OCI-LY1 (cell line): ENCODE measurements around the gene CCM2.
A peak's percentile ranks its signal among the peaks of the same experiment; 100 is the strongest.

Experiments
- H2AFZ ChIP-seq: fragments of 200-600 bp; sonication (generic), shearing (Covaris generic); 2 replicates; pipeline ENCODE4 v1.6.0; 2014; ENCODE audit warnings: antibody characterized with exemption, mild to moderate bottlenecking, low read length
- H3F3A ChIP-seq: fragments of 200-600 bp; sonication (generic), shearing (Covaris generic); 2 replicates; pipeline ENCODE4 v1.6.0; 2014; ENCODE audit warnings: mild to moderate bottlenecking, antibody characterized with exemption, low read length, moderate library complexity; ENCODE audit not compliant: insufficient read depth
- H3K27ac ChIP-seq: fragments of 200-600 bp; sonication (generic); 2 replicates; pipeline ENCODE4 v1.5.1; 2014; ENCODE audit warnings: low read length, mixed run types, mild to moderate bottlenecking, low read depth; ENCODE audit not compliant: poor library complexity, severe bottlenecking
- H3K27me3 ChIP-seq: fragments of 200-600 bp; sonication (generic); 2 replicates; pipeline ENCODE4 v1.6.0; 2014; ENCODE audit warnings: antibody characterized with exemption, mild to moderate bottlenecking, low read length, moderate library complexity; ENCODE audit not compliant: insufficient read depth
- H3K36me3 ChIP-seq: fragments of 200-600 bp; sonication (generic); 2 replicates; pipeline ENCODE4 v1.6.1; 2014; ENCODE audit warnings: mild to moderate bottlenecking, antibody characterized with exemption, low read length, moderate library complexity, mixed read lengths; ENCODE audit not compliant: insufficient read depth
- H3K4me1 ChIP-seq: fragments of 200-600 bp; sonication (generic); 2 replicates; pipeline ENCODE4 v1.5.1; 2014; ENCODE audit warnings: mild to moderate bottlenecking, low read length, moderate library complexity; ENCODE audit not compliant: insufficient read depth, severe bottlenecking
- H3K4me2 ChIP-seq: fragments of 200-600 bp; sonication (generic), shearing (Covaris generic); 2 replicates; pipeline ENCODE4 v1.6.1; 2014; ENCODE audit warnings: low read length
- H3K4me3 ChIP-seq: fragments of 200-600 bp; sonication (generic); 2 replicates; pipeline ENCODE4 v1.5.1; 2014; ENCODE audit warnings: low read length, low read depth, mild to moderate bottlenecking, mixed read lengths; ENCODE audit not compliant: poor library complexity, severe bottlenecking
- H3K79me2 ChIP-seq: fragments of 200-600 bp; shearing (Covaris generic); 2 replicates; pipeline ENCODE4 v1.6.1; 2016; ENCODE audit warnings: mixed run types, low read length, mixed read lengths; ENCODE audit not compliant: insufficient read depth
- H3K9ac ChIP-seq: fragments of 200-600 bp; sonication (generic), shearing (Covaris generic); 2 replicates; pipeline ENCODE4 v1.6.1; 2014; ENCODE audit warnings: mild to moderate bottlenecking, low read length, mixed read lengths
- H3K9me2 ChIP-seq: fragments of 200-600 bp; sonication (generic), shearing (Covaris generic); 2 replicates; pipeline ENCODE4 v1.6.1; 2014; ENCODE audit warnings: low read depth, mild to moderate bottlenecking, low read length, mixed read lengths
- H3K9me3 ChIP-seq: fragments of 200-600 bp; shearing (Covaris generic); 2 replicates; pipeline ENCODE4 v1.6.1; 2014; ENCODE audit warnings: low read length, mixed read lengths
- H4K20me1 ChIP-seq: fragments of 200-600 bp; sonication (generic), shearing (Covaris generic); 2 replicates; pipeline ENCODE4 v1.6.0; 2016; ENCODE audit warnings: mild to moderate bottlenecking, low read length; ENCODE audit not compliant: insufficient read depth
- EZH2 ChIP-seq: fragments of 200-600 bp; sonication (generic), shearing (Covaris generic); IDR thresholded peaks from 2 replicates; pipeline ENCODE4 v1.8.0; 2017; ENCODE audit warnings: borderline replicate concordance, mixed run types, mild to moderate bottlenecking, antibody characterized with exemption, low read length, moderate library complexity, mixed read lengths
- TF ChIP-seq, protein P1 (sequence below): fragments of 200-600 bp; sonication (generic), shearing (Covaris generic); IDR thresholded peaks from 2 replicates; pipeline ENCODE4 v1.5.1; 2017; ENCODE audit warnings: mild to moderate bottlenecking, antibody characterized with exemption, low read length, moderate library complexity, mixed read lengths

Gene CCM2

DNA sequence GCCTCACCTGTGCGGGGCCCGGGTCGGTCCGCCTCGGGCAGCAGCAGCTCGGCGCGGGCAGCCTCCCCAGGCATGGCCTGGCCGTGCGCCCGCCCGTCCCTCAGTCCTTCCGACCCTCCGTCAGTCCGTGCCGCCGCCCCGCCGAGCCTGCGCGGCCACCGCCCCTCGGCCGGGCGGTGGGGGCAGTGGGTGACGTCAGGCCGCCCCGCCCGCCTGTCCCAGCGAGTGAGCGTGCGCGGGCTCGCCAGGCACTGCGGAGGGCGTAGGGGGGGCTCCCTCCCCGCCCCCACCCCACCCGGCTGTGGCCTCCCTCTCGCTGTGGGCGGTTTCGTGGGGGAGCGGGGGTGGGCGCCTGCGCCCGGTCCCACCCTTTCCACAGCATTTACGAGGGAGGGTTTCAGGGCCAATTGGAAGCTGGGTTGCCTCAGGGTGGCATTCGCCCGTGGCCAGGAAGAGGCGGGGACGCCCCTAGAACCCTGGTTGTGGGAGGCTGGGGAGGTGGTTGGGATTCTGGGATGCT is 88.9 kb downstream of the CCM2 start, which contains the start of gene NACAD:
Gene NACAD, minus strand, starts transcription at position 149 of the 520 bp plus-strand sequence. Its CDS starts 75 bp downstream, at position 74.
- peak within 1 kb of the TSS; percentile 44 for H3K4me3 ChIP-seq
- peaks cover 4% of the 10 kb centered on the region; the same call in 1 of the 2 replicates for H3K9me3 ChIP-seq
- peaks cover 5% of the 10 kb centered on the region for H3K4me1 ChIP-seq
- H2AFZ ChIP-seq: no peak within 1 kb of the TSS
- no peak within 1 kb of the TSS for H3K27ac ChIP-seq
- no peak for TF ChIP-seq EZH2
- TF ChIP-seq, protein P1, sequence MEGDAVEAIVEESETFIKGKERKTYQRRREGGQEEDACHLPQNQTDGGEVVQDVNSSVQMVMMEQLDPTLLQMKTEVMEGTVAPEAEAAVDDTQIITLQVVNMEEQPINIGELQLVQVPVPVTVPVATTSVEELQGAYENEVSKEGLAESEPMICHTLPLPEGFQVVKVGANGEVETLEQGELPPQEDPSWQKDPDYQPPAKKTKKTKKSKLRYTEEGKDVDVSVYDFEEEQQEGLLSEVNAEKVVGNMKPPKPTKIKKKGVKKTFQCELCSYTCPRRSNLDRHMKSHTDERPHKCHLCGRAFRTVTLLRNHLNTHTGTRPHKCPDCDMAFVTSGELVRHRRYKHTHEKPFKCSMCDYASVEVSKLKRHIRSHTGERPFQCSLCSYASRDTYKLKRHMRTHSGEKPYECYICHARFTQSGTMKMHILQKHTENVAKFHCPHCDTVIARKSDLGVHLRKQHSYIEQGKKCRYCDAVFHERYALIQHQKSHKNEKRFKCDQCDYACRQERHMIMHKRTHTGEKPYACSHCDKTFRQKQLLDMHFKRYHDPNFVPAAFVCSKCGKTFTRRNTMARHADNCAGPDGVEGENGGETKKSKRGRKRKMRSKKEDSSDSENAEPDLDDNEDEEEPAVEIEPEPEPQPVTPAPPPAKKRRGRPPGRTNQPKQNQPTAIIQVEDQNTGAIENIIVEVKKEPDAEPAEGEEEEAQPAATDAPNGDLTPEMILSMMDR: no peak
- H4K20me1 ChIP-seq: no peaks in the 10 kb centered on the region
- no peaks in the 10 kb centered on the region for H3K79me2 ChIP-seq
- H3K36me3 ChIP-seq: no peaks in the 10 kb centered on the region
- H3K9ac ChIP-seq: no peak within 1 kb of the TSS
- H3K27me3 ChIP-seq: peaks cover 8% of the 10 kb centered on the region
- H3F3A ChIP-seq: no peaks in the 10 kb centered on the region
- H3K4me2 ChIP-seq: peak within 1 kb of the TSS; percentile 47
- H3K9me2 ChIP-seq: no peaks in the 10 kb centered on the region

DNA sequence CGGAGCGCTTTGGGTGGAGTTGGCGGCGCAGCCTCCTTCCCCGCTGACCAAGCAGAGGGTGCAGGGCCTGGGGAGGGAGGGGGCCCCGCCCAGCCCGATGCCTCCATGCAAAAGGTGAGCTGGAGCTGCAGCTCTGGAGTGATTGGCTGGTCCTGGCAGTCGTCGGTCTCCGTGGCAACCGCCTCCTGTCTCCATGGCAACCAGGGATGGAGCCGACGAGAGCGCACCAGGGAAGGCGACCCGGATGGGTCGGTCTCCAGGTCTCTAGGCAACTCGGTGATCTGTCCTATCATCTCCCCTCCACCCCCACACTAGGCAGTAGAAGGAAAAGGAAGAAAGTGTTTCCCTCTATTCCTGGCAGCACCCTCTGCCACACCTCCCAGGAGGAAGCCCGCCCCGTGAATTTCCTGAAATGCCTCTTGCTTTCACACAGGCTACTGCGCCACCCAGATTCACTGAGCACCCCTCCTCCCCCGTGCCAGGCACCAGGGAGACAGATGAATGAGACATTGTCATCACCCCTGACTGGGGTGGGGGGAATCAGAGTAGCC is 89.4 kb downstream of the CCM2 start:
- Histone ChIP-seq H3K4me1 (peaks cover 5% of the 10 kb centered on the region), H3F3A (no peaks in the 10 kb centered on the region), H3K79me2 (no peaks in the 10 kb centered on the region), H3K9me3 (peaks cover 5% of the 10 kb centered on the region; the same call in 1 of the 2 replicates), H3K27ac (no peak overlapping the region), H4K20me1 (no peaks in the 10 kb centered on the region), H3K27me3 (peaks cover 8% of the 10 kb centered on the region), H2AFZ (no peak overlapping the region), H3K9ac (no peak overlapping the region), H3K9me2 (no peaks in the 10 kb centered on the region), H3K4me2 (peak overlapping the region; percentile 47), H3K36me3 (no peaks in the 10 kb centered on the region), H3K4me3 (peak overlapping the region; percentile 44)
- TF ChIP-seq EZH2: no peak
- TF ChIP-seq, protein P1: no peak

DNA sequence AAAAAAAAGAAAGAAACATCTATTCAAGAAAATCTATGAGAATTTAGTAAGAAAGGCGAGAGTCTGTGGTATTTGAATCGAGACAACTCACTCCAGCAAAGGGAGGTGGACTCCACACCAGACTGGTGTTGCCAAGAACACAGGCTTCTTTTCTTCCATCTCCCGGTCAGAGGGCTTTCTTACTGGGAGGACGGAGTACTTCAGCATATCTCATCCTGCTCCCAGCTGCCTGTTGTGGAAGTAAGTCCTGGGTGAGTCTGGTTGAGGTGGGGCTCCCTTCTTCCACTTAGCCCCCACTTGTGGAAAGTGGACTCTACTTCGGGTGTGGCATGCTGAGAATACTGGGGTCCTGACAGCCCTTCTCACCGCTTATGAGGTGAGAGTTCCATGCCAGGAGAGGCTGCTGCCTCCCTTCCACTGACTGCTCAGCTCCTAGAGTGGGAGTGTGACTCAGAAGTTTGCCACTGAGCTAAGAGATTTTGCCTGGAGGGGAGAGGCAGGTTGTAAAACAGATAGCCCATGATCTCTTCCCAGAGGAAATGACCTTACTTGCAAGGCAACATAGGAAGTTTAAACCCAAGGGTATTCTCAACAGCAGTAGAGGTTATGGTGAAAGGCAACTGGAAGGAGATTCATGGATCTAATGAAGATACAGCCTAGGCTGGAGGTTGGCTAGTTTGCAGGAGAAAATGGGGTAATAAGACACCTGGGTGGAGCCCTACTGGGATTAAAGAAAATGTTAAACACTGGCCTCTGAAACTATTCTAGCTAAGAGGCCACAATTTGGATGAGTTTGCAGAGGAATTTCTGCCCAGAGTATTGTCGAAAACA is 92.3 kb downstream of the CCM2 start:
- no peak overlapping the region for H2AFZ ChIP-seq
- H3K27me3 ChIP-seq: no peaks in the 10 kb centered on the region; the same call in 1 of the 2 replicates
- H3K36me3 ChIP-seq: peaks cover 2% of the 10 kb centered on the region
- no peak overlapping the region for H3K4me3 ChIP-seq
- H3K4me2 ChIP-seq: no peak overlapping the region
- H3K9me2 ChIP-seq: no peaks in the 10 kb centered on the region
- H3K27ac ChIP-seq: no peak overlapping the region
- TF ChIP-seq, protein P1: no peak
- no peak for TF ChIP-seq EZH2
- no peak overlapping the region for H3K9ac ChIP-seq
- H3F3A ChIP-seq: no peaks in the 10 kb centered on the region
- no peaks in the 10 kb centered on the region for H3K79me2 ChIP-seq
- no peaks in the 10 kb centered on the region for H4K20me1 ChIP-seq
- peaks cover 5% of the 10 kb centered on the region; the same call in 1 of the 2 replicates for H3K9me3 ChIP-seq
- peaks cover 5% of the 10 kb centered on the region for H3K4me1 ChIP-seq
